Activated naive CD4-positive, alpha-beta T cell treated with anti-CD3 and anti-CD28 coated beads, Interleukin-2, amount 10 ng/mL, durations not matched to agents 7 days and 5 days (primary cell): ENCODE data around the gene LRP4.

ENCODE experiments used
- CTCF ChIA-PET: fragments of 350-600 bp; sonication (Branson Sonifier 250); formaldehyde crosslinking; loops from one replicate; lab custom pipeline; 2021; ENCODE audit warnings: antibody characterized with exemption; lab: Charles Lee
- DNase-seq: peaks from one replicate; pipeline ENCODE4 v3.0.0-alpha.2; 2020
- H3K27ac Mint-ChIP-seq: one replicate; pipeline ENCODE4 v1.8.0; 2021; ENCODE audit warnings: mild to moderate bottlenecking, moderate library complexity, mixed read lengths
- H3K27me3 Mint-ChIP-seq: one replicate; pipeline ENCODE4 v1.8.0; 2021; ENCODE audit warnings: mild to moderate bottlenecking, mixed read lengths
- H3K36me3 Mint-ChIP-seq: one replicate; pipeline ENCODE4 v1.8.0; 2021; ENCODE audit warnings: mixed read lengths
- H3K4me1 Mint-ChIP-seq: one replicate; pipeline ENCODE4 v1.8.0; 2021; ENCODE audit warnings: mixed read lengths
- H3K4me3 Mint-ChIP-seq: one replicate; pipeline ENCODE4 v1.8.0; 2021; ENCODE audit warnings: mild to moderate bottlenecking, moderate library complexity, mixed read lengths
- H3K9me3 Mint-ChIP-seq: one replicate; pipeline ENCODE4 v1.8.0; 2021; ENCODE audit warnings: mixed read lengths

The LRP4 gene

DNA sequence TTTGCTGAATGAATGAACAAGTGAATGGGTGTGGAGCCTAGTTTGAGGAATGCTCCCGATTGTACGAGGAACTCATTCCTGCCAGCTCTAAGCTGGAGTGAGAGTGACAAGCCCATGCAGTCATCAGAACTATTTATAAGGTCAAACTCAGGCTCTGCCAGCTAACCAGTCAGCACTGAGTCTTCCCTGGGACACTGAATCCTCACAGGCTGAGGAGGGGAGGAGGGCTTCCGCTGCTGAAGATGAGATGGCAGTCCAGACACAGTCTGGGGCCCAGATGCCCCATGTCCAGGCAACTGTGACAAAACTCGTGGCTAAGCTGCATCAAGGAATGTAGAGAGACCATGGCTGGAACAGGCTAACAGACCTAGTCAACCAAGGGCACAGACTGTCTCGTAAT lies 4.0 kb downstream of the LRP4 start:
- no peak for DNase-seq
- no peak overlapping the region for H3K4me3 Mint-ChIP-seq
- H3K36me3 Mint-ChIP-seq, result no peaks in the 10 kb centered on the region
- CTCF ChIA-PET, result interaction anchor here (1.4 to 3.7 kb wide), 2 partner anchors 18 to 240 kb away, joined by 5 to 22 read pairs; no protein-coding TSS in a partner anchor
- H3K9me3 Mint-ChIP-seq, result no peaks in the 10 kb centered on the region
- H3K27me3 Mint-ChIP-seq, result peaks cover 86% of the 10 kb centered on the region
- peaks cover 26% of the 10 kb centered on the region for H3K4me1 Mint-ChIP-seq
- no peak overlapping the region for H3K27ac Mint-ChIP-seq

DNA sequence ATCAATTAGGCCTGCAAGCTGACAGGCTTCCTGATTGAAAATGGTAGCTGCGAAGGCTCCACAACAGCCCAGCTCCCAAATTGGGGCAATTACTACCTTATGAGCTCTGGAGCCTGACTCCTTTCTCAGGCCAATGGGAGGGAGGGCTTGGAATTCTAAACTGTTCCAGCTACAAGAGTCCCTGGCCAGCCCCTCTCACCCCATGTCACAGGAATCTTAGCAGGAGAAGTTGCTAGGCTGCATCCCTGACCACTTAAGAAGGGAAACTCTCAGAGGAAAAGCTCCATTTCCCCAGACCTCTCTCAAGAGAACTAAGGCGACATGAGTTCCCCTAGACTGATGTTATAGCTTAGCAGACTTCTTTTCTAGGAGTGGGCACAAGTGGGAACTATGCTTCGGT lies 4.9 kb downstream of the LRP4 start:
- no peaks in the 10 kb centered on the region for H3K9me3 Mint-ChIP-seq
- H3K27ac Mint-ChIP-seq, result no peak overlapping the region
- CTCF ChIA-PET, result interaction anchor here (1.4 to 3.7 kb wide), 2 partner anchors 17 to 241 kb away, joined by 5 to 22 read pairs; no protein-coding TSS in a partner anchor
- no peaks in the 10 kb centered on the region for H3K36me3 Mint-ChIP-seq
- peaks cover 18% of the 10 kb centered on the region for H3K4me1 Mint-ChIP-seq
- H3K27me3 Mint-ChIP-seq, result peaks cover 80% of the 10 kb centered on the region
- no peak for DNase-seq
- no peak overlapping the region for H3K4me3 Mint-ChIP-seq

DNA sequence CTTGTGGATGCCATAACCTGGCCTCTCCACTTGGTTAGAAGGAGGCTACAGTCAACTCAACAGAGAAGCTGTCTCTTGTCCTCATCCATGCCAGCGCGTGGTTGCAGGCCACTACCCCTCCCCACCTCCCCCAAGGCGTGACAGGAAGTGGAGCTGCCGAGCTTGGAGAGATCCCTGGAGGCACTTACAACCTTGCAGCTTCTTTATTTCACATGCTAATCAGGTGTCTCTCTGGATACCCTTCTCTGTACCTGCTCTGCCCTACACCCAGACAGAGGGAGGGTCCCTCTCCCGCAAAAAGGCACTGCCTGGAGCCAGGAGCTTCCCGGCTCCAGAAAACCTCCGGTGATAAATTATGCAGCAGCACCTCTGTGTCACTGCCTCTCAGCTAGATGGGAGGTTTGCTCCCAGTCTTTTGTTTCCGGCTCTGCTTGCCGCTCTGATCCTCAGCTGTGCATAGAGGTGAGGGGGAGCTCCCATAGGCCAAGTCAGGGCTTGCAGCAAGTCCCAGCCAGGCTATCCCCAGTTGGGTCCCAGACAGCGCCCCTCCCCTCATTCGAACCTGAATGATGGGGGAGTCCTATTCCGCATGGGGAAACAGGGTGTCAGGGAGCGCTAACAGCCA lies 5.7 kb downstream of the LRP4 start:
- no peak overlapping the region for H3K4me3 Mint-ChIP-seq
- CTCF ChIA-PET, result interaction anchor here (3.7 kb wide), 1 partner anchor 241 kb away, joined by 22 read pairs; no protein-coding TSS in a partner anchor
- H3K27me3 Mint-ChIP-seq, result peaks cover 75% of the 10 kb centered on the region
- H3K4me1 Mint-ChIP-seq, result peaks cover 16% of the 10 kb centered on the region
- no peak for DNase-seq
- no peak overlapping the region for H3K27ac Mint-ChIP-seq
- no peaks in the 10 kb centered on the region for H3K36me3 Mint-ChIP-seq
- no peaks in the 10 kb centered on the region for H3K9me3 Mint-ChIP-seq

DNA sequence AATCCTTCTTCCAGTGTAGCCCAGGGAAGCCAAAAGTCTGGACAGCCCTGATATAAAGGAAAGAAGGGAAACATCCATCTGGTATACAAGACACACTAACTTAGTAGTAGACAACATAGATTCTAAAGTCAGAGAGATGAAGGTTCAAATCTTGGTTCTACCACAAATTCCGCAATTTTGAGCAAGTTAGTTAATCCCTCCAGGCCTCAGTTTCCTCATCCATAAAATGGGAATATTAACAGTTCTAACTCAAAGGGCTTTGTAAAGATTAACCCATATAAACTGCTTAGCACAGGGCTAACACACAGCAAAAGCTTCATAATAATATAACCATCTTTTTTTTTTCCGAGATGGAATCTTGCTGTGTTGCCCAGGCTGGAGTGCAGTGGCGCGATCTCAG lies 10.7 kb downstream of the LRP4 start:
- CTCF ChIA-PET, result interaction anchor here (0.6 to 1.5 kb wide), 3 partner anchors 245 to 258 kb away, joined by 3 to 6 read pairs (median 3); no protein-coding TSS in a partner anchor
- H3K36me3 Mint-ChIP-seq, result no peaks in the 10 kb centered on the region
- peaks cover 64% of the 10 kb centered on the region for H3K27me3 Mint-ChIP-seq
- DNase-seq, result no peak
- H3K27ac Mint-ChIP-seq, result no peak overlapping the region
- peaks cover under 1% of the 10 kb centered on the region for H3K4me1 Mint-ChIP-seq
- H3K9me3 Mint-ChIP-seq, result no peaks in the 10 kb centered on the region
- H3K4me3 Mint-ChIP-seq, result no peak overlapping the region

DNA sequence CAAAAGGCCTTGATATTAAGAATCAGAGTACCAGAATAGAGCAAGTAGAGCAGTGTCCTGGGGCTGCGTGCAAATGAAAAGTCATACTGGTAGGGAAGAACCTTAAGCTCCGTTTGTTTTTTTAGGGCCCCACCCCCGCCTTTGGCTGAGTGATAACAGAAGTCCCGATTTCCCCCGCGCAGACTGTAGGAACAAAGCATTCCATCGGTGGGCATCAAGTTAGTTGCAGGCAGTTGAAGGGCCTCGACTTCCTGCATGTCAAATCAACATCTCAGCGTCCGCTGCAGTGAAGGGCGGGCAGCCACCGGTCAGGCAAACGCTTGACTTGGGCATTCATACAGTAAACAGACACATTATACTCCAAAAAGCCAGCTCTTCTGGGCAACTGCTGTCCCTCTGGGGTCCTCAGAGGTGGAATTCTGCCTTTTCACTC lies 11.7 kb downstream of the LRP4 start:
- Mint-ChIP-seq H3K27ac (no peak overlapping the region), H3K27me3 (peaks cover 55% of the 10 kb centered on the region), H3K9me3 (no peaks in the 10 kb centered on the region), H3K4me1 (no peaks in the 10 kb centered on the region), H3K36me3 (no peaks in the 10 kb centered on the region), H3K4me3 (no peak overlapping the region)
- CTCF ChIA-PET, result interaction anchor here (1.2 to 2.8 kb wide), 3 partner anchors 10 to 247 kb away, joined by 4 to 7 read pairs (median 6); no protein-coding TSS in a partner anchor
- DNase-seq, result no peak

DNA sequence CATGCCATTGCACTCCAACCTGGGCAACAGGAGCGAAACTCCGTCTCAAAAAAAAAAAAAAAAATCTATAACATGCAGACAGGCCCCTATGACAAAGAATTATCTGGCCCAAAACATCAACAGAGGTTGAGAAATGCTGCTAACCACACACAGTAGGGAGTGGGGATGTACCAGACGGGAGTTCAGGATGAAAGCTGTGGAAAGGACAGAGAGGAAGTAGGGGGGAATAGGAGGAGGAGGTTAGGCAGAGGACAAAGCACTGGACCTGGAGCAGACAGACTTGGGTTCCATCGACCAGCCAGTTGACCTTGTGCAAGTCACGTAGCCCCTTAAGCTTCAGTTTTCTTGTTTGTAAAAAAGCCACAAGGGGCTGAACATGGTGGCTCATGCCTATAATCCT lies 12.5 kb downstream of the LRP4 start:
- Mint-ChIP-seq H3K27me3 (peaks cover 48% of the 10 kb centered on the region), H3K27ac (no peak overlapping the region), H3K9me3 (no peaks in the 10 kb centered on the region), H3K4me3 (no peak overlapping the region), H3K4me1 (no peaks in the 10 kb centered on the region), H3K36me3 (no peaks in the 10 kb centered on the region)
- CTCF ChIA-PET, result interaction anchor here (1.2 to 2.8 kb wide), 2 partner anchors 9 to 247 kb away, joined by 4 to 7 read pairs; no protein-coding TSS in a partner anchor
- DNase-seq, result no peak

DNA sequence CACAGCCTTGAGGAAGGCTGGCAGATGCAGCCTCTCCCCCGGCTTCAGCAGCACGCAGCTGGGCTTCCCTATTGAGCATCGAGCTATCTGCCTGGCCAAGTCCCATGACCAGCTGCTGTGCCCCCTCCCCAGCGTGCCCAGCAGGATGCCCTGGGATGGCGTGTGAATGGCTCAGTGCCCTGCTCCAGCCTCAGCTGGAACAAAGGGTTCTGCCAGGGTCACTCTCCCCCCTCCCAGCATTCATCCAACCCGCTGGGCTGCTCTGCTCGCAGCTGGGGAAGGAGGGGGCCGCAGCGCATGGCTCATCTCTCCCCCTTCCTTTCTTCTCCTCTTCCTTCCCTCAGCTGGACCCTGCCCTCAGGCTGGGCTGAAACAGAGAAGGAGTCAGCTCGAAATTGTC lies 14.5 kb downstream of the LRP4 start:
- Mint-ChIP-seq H3K27ac (no peak overlapping the region), H3K36me3 (no peaks in the 10 kb centered on the region), H3K4me3 (no peak overlapping the region), H3K9me3 (no peaks in the 10 kb centered on the region), H3K4me1 (no peaks in the 10 kb centered on the region), H3K27me3 (peaks cover 45% of the 10 kb centered on the region)
- CTCF ChIA-PET, result interaction anchor here (1.0 to 1.6 kb wide), 3 partner anchors 9 to 257 kb away, joined by 3 to 4 read pairs (median 4); no protein-coding TSS in a partner anchor
- DNase-seq, result no peak

DNA sequence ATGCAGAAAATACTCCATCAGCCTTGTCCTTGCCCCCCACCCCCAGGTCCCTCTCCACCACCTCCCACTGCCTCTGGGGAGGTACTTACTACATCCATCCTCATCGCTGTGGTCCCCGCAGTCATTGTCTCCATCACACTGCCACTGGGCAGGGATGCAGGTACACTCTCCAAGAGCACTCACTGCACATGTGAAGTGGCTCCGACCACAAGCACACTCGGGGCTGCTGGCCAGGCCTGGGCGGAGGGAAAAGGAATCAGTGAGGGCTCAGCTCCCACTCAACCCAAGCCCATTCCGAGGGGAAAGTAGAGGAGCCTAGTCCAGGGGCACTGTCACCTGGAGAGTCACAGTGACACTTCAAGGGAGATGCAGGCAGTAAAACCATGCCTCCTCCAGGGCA lies 15.7 kb downstream of the LRP4 start:
- no peak for DNase-seq
- Mint-ChIP-seq H3K4me1 (no peaks in the 10 kb centered on the region), H3K27ac (no peak overlapping the region), H3K36me3 (no peaks in the 10 kb centered on the region), H3K27me3 (peaks cover 49% of the 10 kb centered on the region), H3K9me3 (no peaks in the 10 kb centered on the region), H3K4me3 (no peak overlapping the region)
- CTCF ChIA-PET, result no interaction called here

DNA sequence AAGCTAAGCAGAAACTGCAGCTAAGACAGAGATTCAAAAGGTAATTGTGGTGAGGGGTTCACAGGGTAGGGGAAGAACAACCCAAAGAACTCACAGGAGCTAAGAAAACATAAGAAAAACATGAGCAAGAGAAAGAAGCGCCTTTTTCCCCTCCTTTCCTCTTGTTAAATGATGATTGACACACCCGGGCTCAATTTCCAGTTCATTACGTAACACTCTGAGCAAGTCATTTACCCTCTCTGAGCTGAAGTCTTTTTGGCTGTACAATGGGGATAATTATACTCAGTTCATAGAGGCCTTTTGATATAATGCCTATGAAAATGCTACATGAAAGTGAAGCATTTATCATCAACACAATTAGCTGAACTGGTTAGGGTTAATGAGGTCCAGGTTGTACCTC lies 17.2 kb downstream of the LRP4 start:
- Mint-ChIP-seq H3K4me1 (no peaks in the 10 kb centered on the region), H3K9me3 (no peaks in the 10 kb centered on the region), H3K36me3 (no peaks in the 10 kb centered on the region), H3K4me3 (no peak overlapping the region), H3K27me3 (peaks cover 41% of the 10 kb centered on the region), H3K27ac (no peak overlapping the region)
- CTCF ChIA-PET, result interaction anchor here (1.3 kb wide), 1 partner anchor 251 kb away, joined by 3 read pairs; no protein-coding TSS in a partner anchor
- no peak for DNase-seq

DNA sequence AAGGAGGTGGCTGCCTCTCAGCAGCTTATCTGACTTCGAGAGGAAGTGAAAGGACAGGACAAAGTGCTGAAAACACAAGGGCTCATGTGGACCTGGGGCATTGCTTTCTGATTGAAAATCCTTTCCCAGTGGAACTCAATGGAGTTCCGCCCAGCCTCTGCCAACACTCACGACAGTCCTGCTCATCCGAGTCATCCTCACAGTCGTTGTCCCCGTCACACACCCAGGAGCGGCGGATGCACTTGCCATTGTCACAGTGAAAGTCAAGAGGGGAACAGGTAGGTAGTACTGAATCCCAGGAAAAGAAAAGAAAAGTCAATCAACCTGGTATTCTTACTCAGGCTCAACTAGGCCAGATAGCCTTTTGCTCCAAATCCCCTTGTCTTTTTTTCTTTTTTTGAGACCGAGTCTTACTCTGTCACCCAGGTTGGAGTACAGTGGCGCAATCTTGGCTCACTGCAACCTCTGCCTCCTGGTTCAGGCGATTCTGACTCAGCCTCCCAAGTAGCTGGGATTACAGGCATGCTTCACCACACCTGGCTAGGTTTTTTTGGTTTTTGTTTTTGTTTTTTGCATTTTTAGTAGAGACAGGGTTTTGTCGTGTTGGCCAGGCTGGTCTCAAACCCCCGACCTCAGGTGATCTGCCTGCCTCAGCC lies 18.1 kb downstream of the LRP4 start:
- no peak for DNase-seq
- H3K27me3 Mint-ChIP-seq, result peaks cover 39% of the 10 kb centered on the region
- CTCF ChIA-PET, result interaction anchor here (1.0 kb wide), 1 partner anchor 254 kb away, joined by 3 read pairs; no protein-coding TSS in a partner anchor
- no peaks in the 10 kb centered on the region for H3K4me1 Mint-ChIP-seq
- no peaks in the 10 kb centered on the region for H3K9me3 Mint-ChIP-seq
- H3K27ac Mint-ChIP-seq, result no peak overlapping the region
- H3K4me3 Mint-ChIP-seq, result no peak overlapping the region
- H3K36me3 Mint-ChIP-seq, result no peaks in the 10 kb centered on the region

DNA sequence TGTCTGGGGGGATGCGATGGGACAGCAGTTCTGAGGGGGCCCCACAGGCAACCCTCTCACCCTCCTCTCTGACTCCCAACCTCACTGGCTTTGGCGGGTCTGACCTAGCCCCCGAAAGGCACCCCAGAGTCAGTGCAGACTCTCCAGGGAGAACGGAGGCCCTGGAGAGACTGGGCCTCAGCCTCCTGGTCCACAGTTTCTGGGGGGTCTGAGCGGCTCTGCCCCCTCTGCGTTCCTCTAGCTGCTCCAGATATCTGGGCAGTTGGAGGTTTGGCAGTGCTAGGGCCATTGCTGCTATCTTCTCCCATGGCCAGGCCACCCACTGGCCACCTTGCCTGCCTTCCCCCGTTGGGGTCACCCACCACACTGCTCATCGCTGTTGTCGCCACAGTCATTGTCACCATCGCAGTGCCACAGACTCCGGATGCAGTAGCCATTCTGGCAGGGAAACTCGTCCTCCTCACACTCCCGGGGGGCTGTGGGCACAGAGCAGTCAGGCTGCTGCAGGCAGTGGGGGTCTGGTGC lies 18.8 kb downstream of the LRP4 start:
- peaks cover 33% of the 10 kb centered on the region for H3K27me3 Mint-ChIP-seq
- no peaks in the 10 kb centered on the region for H3K4me1 Mint-ChIP-seq
- CTCF ChIA-PET, result interaction anchor here (1.0 kb wide), 1 partner anchor 255 kb away, joined by 3 read pairs; no protein-coding TSS in a partner anchor
- H3K36me3 Mint-ChIP-seq, result no peaks in the 10 kb centered on the region
- no peak for DNase-seq
- H3K9me3 Mint-ChIP-seq, result no peaks in the 10 kb centered on the region
- H3K27ac Mint-ChIP-seq, result no peak overlapping the region
- no peak overlapping the region for H3K4me3 Mint-ChIP-seq

DNA sequence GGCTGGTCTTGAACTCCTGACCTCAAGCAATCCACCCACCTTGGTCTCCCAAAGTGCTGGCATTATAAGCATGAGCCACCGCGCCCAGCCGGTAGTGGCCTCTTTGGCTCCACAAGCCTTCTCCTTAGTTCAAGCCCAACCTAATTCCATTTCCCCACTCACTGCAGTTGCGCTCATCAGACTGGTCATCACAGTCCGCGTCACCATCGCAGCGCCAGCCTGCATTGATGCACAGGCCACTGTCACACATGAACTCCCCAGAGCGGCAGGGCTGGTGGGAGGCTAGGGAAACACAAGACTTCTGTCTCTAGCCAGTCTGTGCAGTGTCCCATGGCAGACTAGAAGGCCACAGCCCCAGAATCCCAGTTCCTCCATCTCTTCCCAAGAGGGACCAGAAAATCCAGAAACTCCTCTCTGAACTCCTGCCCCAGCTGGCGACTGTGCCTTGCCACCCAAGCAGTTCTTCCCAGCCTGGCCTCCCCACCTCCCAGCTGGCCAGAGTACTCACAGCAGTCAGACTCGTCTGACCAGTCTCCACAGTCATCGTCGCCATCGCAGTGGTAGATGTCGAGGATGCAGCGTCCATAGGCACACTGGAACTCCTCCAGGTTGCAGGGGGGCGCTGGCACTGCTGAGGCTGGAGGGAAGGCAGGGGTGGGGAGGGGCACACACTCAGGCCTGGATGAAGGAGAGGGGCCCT lies 19.8 kb downstream of the LRP4 start:
- no peaks in the 10 kb centered on the region for H3K36me3 Mint-ChIP-seq
- CTCF ChIA-PET, result no interaction called here
- DNase-seq, result no peak
- H3K9me3 Mint-ChIP-seq, result no peaks in the 10 kb centered on the region
- no peaks in the 10 kb centered on the region for H3K4me1 Mint-ChIP-seq
- no peak overlapping the region for H3K27ac Mint-ChIP-seq
- H3K27me3 Mint-ChIP-seq, result peaks cover 23% of the 10 kb centered on the region
- H3K4me3 Mint-ChIP-seq, result no peak overlapping the region

DNA sequence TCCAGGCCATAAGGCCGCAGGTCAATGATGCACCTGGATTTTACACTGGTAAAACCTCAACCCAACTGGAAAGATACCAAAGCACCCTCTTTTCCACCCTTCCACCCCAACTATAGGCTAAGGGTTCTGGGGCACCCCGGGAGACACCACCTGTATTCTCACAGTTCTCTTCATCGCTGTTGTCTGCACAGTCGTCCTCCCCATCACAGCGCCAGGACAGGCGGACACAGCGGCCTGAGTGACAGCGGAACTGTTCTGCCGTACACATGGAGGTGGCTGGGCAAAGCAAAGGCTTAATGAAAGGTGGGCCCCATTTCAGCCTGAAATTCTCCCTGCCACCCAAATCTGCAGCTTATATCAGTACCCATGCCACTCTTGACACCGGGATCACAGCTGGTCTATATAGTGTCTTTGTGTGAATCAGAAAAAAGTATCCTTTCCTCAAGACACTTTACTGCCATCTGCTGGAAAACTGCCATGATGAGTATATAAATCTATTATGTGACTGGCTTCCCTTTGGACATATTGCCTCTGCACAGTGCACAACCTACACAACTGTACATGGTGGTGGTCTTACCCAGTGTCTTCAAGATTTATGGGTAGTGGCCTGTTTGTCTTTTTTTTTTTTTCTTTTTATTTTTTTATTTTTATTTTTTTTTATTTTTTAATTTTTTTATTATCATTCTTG lies 21.5 kb downstream of the LRP4 start:
- Mint-ChIP-seq H3K4me1 (no peaks in the 10 kb centered on the region), H3K36me3 (no peaks in the 10 kb centered on the region), H3K27me3 (peaks cover 13% of the 10 kb centered on the region), H3K4me3 (no peak overlapping the region), H3K27ac (no peak overlapping the region), H3K9me3 (no peaks in the 10 kb centered on the region)
- CTCF ChIA-PET, result interaction anchor here (1.4 to 2.0 kb wide), 7 partner anchors 9 to 406 kb away, joined by 3 to 10 read pairs (median 5); no protein-coding TSS in a partner anchor
- no peak for DNase-seq
